ENCODE results near the gene CMTM4.

DNA sequence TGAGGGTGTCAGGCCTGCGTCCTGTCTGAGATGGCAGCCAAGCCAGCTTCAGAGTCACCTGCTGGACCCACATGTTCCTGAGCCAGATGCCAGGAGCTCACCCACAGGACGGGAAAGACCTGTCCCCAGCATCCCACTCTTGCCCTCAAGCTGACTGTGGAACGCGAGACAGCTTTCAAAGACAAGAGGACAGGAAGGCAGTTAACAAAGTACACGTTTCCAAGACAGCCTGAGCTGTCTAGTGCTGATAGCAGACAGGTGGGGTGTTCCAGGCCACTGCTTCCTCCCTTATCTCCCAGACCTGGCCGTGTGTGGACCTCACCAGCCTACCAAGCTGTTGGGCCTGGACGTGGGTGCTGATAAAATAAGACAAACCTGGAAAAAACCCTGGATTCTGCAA, 78.8 kb downstream of the CMTM4 start:
- no peak for TF ChIP-seq POLR2AphosphoS5 (IDR thresholded peaks at IDR 0.05)
- TF ChIP-seq, protein P1, sequence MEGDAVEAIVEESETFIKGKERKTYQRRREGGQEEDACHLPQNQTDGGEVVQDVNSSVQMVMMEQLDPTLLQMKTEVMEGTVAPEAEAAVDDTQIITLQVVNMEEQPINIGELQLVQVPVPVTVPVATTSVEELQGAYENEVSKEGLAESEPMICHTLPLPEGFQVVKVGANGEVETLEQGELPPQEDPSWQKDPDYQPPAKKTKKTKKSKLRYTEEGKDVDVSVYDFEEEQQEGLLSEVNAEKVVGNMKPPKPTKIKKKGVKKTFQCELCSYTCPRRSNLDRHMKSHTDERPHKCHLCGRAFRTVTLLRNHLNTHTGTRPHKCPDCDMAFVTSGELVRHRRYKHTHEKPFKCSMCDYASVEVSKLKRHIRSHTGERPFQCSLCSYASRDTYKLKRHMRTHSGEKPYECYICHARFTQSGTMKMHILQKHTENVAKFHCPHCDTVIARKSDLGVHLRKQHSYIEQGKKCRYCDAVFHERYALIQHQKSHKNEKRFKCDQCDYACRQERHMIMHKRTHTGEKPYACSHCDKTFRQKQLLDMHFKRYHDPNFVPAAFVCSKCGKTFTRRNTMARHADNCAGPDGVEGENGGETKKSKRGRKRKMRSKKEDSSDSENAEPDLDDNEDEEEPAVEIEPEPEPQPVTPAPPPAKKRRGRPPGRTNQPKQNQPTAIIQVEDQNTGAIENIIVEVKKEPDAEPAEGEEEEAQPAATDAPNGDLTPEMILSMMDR (IDR thresholded peaks at IDR 0.05) = no peak

All from gastroesophageal sphincter (tissue), 3 donors.